Measurements from ENCODE around the gene TMEM135.
"Not testable (repeated sequence)": the region's sequence is repeated elsewhere in the genome, so short reads cannot be mapped to it uniquely, and the experiment has no call there.

TMEM135 gene

DNA sequence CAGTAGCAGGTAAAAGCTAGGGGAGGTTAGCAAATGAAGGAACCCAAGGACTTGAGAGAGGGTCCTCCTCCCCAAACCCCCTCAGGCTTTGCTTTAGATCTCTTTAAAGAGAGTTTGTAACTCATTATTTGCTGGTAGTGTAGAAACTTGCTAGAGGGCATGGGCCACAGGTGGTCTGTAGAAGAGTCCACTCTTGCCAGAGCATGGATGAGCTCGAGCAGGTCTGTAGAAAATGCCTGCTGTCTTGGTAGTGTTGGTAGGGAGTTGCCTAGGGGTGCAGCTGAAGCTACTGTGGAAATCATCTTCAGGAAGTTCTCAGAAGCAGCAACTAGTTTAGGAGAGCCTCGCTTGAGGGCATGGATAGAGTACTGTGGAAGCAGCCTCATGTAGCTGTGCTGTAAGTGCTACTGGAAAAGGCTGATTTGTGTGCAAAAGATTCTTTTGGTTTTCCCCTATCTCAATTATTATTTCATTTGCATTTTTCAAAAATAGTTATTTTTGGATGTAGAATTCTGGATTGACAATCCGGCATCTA lies 104.3 kb downstream of the TMEM135 start:
- no peak for DNase-seq (ENCODE audit: low read depth)

DNA sequence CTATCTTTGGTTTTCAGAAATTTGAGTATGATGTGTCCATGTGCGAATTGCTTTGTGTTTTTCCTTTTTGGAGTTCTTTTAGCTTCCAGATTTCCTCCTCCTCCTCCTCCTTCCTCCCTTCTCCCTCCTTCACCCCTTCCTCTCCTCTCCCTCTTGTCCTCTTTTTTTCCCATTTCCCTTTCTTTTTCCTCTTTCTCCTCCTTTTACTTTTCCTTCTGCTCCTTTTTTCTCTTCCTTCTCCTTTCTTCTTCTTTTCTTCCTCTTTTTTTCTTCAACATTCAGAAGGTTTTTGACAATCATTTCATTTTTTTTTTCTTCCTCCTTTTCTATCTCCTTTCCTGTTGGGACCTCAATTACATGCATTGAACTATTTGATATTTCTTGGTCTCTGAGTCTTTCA lies 104.9 kb downstream of the TMEM135 start:
- DNase-seq (ENCODE audit: low read depth) = no peak

DNA sequence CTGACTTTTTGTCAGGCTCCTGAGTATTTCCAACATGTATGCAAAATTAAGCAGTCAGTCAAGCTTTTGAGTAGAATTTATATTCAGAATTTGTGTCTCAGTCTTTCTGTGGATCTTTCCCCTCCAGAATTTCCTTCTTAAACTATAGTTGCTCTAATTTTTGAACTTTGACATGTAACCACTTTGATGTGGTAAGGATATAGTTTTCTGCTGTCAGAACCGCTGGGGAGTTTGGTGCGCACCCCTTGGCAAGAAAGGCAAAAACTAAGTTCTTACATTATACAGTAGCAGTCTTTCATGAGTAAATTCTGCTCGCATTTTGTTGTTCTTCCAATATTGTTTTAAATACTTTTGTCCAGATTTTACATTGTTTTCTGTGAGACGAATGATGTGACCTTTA lies 105.9 kb downstream of the TMEM135 start:
- no peak for DNase-seq (ENCODE audit: low read depth)

DNA sequence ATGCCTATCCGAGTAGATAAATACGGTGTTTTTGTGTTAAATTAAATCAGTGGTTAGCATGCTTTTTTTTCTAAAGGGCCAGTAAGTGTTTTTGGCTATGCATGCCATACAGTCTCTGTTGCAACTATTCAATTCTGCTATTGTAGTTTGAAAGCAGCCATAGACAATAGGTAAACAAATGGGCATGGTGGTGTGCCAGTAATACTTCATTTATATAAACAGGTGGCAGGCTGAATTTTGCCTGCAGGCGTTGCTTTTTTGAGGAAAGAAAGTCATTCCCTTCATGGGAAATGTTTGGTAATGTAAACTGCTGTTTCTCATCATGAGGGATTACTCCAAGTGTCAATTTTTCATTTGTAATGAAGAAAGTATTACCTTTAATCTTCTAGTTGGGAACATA lies 106.5 kb downstream of the TMEM135 start:
- DNase-seq (ENCODE audit: low read depth) = no peak

DNA sequence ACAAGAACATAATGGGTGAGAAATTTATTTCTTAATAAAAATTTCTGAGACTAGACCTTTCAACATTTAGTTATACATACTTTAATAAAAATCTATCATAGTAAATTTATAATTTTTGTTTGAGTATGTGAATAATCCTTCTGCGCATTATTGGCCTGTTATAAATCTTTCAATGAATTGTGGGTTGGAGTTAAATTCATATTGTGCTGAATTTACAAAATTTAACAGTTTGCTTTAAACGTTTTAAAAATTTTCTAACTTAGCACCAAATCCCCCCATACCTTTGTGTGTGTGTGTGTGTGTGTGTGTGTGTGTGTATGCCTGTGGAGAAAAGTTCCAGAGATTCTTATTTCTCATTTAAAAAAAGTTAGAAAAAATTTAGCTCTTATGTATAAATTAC lies 111.0 kb downstream of the TMEM135 start:
- no peak for DNase-seq (ENCODE audit: low read depth)

DNA sequence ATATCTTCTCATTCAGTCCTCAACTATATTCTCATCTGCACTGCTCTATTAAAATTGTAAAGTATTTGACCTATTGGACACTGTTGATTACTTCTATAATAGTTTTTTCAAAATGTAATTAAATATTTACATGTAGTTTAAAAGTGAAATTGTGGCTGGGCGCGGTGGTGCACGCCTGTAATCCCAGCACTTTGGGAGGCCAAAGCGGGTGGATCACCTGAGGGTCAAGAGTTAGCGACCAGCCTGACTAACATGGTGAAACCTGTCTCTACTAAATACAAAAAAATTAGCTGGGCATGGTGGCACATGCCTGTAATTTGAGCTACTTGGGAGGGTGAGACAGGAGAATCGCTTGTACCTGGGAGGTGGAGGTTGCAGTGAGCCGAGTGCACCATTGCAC lies 112.0 kb downstream of the TMEM135 start:
- not testable (repeated sequence) for DNase-seq (ENCODE audit: low read depth)

DNA sequence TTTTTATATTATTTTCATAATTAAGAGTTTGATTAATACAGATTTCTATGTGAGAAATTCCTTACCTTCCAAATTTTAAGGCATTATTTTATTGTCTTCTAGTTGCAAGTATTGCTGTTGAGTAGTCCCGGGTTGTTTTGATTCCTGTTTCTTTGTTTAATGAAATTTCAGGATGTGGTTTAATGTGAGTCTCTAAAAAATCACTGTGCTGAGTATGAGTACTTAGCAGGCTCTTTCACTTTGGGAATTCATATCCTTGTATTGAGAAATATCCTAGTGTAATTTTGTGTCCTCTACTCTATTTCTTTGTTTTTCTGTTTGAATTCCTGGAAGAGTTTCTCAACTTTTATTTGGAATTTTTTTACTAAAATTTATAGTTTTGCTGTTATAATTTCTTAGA lies 113.2 kb downstream of the TMEM135 start:
- no peak for DNase-seq (ENCODE audit: low read depth)

DNA sequence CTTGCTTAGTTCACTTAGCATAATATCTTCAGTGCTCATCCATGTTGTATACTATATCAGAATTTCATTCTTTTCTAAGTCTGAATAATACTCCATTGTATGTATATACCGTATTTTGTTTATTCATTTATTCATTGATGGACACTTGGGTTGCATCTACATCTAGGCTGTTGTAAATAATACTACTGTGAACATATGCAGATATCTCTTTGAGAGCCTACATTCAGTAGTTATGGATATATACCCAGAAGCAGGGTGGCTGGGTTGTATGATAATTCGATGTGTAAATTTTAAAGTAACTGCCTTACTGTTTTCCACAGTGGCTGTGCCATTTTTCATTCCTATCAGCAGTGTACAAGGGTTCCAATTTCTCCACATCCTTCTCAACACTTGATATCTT lies 116.5 kb downstream of the TMEM135 start:
- DNase-seq (ENCODE audit: low read depth) = no peak

DNA sequence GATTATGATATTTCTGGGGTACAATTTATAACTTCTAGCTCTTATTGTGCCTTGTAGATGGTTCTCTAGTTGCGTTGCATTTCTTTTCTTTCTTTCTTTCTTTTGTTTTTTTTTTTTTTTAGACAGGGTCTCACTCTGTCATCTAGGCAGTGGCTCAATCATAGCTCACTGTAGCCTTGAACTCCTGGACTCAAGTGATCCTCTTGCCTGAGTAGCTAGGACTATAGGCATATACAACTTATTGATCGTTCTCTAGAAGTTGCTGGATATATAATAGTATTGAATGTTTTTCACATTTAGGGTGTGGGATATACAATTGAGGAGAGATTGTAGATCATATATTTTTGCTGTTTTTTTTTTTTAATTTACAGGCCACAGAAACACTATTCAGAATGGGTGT lies 119.2 kb downstream of the TMEM135 start:
- no peak for DNase-seq (ENCODE audit: low read depth)

DNA sequence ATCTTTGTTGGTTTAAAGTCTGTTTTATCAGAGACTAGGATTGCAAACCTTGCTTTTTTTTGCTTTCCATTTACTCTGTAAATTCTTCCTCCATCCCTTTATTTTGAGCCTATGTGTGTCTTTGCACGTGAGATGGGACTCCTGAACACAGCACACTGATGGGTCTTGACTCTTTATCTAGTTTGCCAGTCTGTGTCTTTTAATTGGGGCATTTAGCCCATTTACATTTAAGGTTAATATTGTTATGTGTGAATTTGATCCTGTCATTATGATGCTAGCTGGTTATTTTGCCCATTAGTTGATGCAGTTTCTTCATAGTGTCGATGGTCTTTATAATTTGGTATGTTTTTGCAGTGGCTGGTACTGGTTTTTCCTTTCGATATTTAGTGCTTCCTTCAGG lies 131.3 kb downstream of the TMEM135 start:
- not testable (repeated sequence) for DNase-seq (ENCODE audit: low read depth)

DNA sequence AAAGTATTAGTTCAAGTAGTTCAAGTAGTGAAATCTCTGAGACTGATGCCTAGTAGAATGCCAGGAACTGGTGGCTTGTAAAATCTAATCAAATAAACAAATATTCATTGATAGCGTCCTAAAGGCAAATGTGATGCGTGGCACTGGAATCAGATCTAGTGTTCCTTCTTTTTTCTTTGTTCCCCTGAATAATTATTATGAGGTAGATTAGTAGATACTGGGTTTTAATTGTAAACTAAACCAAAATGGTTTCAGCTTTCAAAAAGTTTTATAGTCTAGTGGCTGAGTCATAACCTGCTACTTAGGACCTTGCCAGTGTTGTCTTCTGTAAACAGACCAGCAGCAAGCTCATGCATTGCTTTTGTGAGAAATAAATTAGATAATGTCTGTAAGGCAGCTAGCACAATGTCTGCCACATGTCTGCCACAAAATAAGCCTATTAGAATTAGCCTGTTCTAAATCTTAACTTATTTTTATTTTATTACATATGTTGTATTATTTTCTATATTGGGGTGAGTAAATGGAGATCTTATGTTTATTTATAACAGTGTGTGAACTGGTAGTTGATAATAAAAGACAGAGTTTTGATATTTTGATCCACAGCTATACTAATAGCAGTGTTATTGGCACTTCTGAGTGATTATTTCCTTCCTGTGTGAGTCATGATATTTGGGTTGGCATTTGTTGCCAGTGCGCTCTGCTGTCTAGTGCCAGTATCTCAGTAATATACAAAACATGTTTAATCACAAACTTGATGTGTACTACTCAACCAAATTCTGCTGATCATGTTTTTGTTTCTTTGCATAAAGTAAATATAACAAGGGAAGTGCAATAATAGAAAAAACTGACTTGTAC lies 135.7 kb downstream of the TMEM135 start:
- no peak for DNase-seq (ENCODE audit: low read depth)

DNA sequence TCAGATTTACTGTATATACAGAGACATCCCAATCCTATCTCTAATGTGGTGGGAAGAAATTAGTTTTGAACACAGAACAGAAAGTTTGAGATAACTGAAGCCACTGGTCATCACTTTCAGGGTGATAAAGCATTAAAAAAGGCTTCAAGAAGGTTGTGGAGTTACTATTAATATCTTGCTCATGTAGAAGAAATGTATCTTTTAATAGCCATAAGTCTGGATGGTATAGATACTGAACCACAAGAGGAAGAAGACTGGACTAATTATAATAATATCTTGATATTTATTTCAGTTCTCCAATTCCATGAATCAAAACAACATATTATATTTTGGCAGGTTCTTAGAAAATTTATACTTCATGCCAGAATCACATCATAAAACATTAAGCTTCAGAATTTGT lies 137.1 kb downstream of the TMEM135 start:
- DNase-seq (ENCODE audit: low read depth) = no peak

DNA sequence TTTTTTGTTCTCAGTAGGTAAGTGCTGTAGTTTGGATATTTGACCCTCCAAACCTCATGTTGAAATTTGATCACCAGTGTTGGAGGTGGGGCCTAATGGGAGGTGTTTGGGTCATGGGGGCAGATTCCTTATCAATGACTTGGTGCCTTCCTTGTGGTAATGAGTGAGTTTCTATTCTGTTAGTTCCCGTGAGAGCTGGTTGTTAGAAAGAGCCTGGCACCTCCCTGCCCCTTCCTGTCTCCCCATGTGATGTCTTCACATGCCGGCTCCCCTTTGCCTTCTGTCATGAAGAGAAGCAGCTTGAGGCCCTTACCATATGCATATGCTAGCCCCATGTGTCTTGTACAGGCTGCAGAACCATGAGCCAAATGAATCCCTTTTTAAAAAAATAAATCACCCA lies 138.3 kb downstream of the TMEM135 start:
- no peak for DNase-seq (ENCODE audit: low read depth)

DNA sequence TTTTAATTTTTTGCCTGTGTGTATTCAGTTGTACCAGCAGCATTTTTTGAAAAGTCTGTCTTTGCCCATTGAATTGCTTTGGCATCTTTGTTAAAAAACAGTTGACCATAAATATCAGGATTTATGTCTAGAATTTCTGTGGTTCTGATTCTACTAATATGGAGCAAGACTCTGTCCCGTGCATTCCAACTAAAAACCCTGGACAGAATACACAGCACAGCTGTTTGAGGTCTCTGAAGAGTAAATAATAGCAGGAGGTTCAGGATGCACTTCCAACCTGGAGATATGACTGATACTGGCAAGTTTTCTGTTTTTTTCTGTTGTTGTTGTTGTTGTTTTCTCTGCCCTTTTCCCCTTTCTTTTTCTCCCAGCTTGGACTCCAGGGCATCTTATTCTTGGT lies 141.9 kb downstream of the TMEM135 start:
- DNase-seq (ENCODE audit: low read depth) = no peak

DNA sequence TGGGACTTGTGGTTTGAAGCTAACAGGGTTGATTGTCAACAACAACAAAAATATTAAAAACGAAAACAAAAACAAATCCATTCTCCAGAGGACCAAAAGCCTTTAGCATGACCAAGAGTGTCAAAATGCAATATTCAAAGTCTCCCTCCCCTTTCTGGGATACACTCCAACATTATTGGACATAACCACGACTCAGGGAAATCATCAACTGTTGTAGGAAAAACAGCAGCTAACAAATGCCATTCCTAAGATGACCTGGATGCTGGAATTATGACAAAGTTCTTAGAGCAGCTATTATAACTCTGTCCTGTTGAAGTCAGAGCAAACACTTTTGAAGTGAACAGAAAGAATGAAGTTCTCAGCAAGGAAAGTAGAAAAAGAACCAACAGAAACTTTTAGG lies 143.0 kb downstream of the TMEM135 start:
- DNase-seq (ENCODE audit: low read depth) = no peak

DNA sequence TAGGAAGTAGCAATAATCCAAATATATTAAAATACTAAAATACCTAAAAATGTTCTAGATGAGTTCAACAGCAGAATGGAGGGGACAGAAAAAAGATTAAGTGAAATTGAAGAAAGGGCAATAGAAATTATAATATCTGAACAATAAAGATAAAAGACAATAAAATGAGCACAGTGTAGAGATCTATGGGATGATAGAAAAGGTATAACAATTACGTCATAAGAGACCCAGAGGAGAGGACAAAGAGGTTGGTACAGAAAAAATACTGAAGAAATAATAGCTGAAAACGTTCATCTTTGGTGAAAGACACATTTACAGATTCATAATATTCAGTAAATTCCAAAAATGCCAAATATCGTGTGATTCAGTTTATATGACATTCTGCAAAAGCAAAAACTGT lies 143.4 kb downstream of the TMEM135 start:
- DNase-seq (ENCODE audit: low read depth) = no peak

DNA sequence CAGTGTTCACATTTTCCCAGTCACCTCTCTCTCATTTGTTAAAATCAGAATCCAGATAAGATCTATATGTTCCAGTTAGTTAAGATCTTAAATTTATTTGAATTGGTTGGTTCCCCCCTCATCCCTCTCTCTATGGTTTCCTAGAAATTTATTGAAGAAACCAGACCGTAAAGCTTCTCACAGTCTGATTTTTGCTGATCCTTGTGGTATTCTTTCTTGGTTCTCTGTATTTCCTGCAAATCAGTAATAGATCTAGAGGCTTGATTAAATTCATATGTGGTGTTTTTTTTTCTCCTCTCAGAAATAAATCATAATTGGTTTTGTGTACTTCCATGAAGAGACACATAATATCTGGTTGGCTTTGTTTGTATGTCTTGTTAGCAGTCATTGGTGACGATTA lies 147.5 kb downstream of the TMEM135 start:
- no peak for DNase-seq (ENCODE audit: low read depth)

DNA sequence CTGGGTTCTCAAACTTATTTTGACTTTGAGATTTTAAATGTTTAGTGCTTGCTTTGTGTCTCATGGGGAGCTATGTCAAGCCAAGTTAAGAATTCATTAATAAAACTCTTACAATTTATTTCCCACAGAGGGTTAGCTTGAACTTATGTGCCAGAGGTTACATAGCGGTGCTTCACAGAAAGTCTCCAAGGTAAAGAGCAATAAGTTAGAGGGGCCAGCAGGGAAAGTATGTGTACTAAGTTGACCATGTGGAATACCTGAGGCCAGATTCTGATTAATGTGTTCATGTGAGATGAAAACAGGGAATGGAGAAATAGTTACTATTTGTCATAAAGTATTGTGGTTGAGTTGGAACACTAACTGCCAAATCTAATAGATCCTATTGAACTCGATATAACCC lies 149.3 kb downstream of the TMEM135 start:
- DNase-seq (ENCODE audit: low read depth) = no peak

DNA sequence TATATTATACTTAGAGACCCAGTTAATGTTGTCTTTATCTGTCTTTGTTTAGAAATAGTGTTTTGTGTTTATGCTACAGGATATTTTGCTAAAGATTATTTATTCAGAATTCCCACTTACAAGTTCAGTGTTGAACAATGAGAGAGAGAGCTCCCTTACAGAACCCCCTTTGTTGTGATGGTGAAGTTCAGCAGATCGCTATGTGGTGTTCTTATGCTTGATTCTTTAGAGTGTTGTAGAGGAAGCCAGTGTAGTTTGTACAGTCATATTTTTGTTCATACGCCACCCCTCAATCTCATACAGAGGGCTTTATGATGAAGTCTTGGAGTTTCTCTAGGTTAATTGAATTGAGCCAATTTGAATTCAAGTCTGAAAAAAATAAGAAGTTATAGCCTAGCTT lies 150.2 kb downstream of the TMEM135 start:
- DNase-seq (ENCODE audit: low read depth) = no peak

DNA sequence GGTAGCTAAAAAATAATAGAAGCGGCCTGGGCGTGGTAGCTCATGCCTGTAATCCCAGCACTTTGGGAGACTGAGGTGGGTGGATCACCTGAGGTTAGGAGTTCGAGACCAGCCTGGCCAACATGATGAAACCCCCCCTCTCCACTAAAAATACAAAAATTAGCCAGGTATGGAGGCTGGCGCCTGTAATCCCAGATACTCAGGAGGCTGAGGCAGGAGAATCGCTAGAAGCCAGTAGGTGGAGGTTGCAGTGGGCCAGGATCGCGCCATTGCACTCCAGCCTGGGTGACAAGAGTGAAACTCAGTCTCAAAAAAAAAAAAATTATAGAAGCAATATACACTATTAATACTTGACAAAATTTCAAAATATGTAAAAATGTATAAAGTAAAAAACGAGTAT lies 150.7 kb downstream of the TMEM135 start:
- DNase-seq (ENCODE audit: low read depth) = not testable (repeated sequence)

DNA sequence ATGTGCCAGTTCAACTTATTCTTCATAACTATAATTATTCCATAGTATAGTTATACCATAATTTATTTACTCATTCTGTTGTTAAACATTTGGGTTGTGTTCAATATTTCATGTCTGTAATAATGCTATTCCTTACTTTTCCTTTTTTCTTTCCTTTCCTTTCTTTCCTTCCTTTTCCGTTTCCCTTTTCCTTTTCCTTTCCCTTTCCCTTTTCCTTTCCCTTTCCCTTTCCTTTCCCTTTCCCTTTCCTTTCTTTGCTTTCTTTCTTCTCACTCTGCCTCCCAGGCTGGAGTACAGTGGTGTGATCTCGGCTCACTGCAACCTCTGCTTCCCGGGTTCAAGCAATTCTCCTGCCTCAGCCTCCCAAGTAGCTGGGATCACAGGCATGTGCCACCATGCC lies 151.2 kb downstream of the TMEM135 start:
- not testable (repeated sequence) for DNase-seq (ENCODE audit: low read depth)

DNA sequence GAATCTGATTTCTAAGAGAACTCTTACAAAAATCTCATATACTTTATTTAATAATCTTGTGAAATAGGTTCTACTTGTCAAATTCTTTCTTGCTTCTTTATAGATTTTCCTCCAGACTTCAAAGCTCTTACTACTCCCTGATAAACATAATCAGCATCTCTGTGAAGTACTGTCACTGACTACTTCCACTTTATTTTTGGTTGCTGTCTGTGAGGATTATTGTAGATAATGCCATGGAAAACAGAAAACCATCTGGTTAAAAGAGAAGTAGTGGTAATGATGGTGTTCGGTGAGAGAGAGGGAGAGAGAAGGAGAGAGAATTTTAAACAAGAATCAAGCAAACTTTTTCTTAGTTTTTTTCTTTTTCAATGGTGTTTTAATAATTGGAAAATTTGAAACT lies 152.3 kb downstream of the TMEM135 start:
- no peak for DNase-seq (ENCODE audit: low read depth)

DNA sequence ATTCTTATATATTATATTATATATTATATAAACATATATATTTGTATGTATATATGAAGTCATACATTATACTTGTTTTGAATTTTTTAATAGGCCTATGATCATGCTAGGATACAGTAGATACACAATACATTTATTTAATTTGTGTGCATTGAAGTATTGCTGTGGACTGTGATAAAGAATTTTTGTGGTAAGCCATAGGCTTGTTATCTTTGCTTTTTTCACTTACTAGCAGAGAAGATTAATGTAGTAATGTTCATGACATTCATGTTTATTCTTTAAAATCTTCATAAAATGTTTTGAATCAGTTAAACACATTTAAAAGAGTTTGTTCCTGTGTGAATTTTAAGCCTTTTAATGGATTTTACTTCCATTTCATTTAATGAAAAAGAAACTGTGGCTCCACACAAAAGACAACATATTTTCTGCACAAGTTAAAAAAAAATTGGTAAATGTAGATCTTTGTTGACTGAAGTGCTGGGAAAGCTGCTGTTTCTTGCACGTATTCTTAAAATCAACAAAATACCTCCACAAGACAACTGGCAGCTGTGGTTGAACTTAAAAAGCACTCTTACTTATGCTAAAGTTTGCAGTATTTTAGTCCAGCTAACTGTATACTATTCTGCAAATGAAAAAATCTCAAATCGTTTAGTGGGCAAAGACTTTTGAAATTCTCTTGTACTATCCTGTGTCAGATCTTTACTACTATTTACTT lies 156.2 kb downstream of the TMEM135 start:
- no peak for DNase-seq (ENCODE audit: low read depth)

All from stimulated activated CD8-positive, alpha-beta memory T cell treated with anti-CD3 and anti-CD28 coated beads, Interleukin-15, amount 100 ng/mL, for 1 hour (primary cell).